ENCODE results near the gene MOB3B.

MOB3B gene

GRCh38 chr9:27384262-27385014 lies 145.2 kb downstream of the MOB3B start:
- no peak for DNase-seq

GRCh38 chr9:27383524-27383923 lies 146.1 kb downstream of the MOB3B start:
- no peak for DNase-seq

GRCh38 chr9:27382975-27383374 lies 146.6 kb downstream of the MOB3B start:
- DNase-seq, result no peak

- no peak for DNase-seq
Observed at GRCh38 chr9:27382308-27382707, 147.3 kb downstream of the MOB3B start.

- no peak for DNase-seq
Observed at GRCh38 chr9:27379311-27380251, 150.0 kb downstream of the MOB3B start.

DNA sequence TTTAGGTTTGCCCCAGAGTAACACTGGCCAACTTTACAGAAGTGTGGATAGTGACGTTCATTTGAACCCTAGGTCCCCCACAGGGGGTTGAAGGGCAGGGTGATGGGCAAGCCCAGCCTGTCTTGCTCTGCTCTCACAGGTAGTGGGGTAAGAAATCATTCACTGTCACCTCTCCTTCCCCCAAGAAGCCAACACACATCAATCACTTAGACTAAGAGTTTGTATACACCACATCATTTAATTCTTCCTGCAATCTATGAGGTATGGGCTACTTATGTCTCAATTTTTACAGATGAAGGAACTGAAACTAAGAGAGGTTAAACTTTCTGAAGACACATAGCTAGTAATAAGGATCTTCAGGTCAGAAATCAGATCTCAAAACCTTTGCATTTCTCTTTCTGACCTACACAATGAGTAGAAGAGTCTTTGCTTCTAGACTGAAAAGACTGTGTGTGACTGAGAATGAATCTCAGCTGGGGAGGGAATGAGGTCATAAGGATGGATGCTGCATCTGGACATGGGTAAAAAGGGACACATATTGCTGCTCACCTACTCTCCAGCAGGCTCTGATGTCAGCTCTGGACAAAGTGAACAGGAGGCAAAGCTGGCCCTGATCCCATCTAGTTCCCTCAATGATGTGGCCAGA lies 151.7 kb downstream of the MOB3B start:
- DNase-seq, result no peak

DNA sequence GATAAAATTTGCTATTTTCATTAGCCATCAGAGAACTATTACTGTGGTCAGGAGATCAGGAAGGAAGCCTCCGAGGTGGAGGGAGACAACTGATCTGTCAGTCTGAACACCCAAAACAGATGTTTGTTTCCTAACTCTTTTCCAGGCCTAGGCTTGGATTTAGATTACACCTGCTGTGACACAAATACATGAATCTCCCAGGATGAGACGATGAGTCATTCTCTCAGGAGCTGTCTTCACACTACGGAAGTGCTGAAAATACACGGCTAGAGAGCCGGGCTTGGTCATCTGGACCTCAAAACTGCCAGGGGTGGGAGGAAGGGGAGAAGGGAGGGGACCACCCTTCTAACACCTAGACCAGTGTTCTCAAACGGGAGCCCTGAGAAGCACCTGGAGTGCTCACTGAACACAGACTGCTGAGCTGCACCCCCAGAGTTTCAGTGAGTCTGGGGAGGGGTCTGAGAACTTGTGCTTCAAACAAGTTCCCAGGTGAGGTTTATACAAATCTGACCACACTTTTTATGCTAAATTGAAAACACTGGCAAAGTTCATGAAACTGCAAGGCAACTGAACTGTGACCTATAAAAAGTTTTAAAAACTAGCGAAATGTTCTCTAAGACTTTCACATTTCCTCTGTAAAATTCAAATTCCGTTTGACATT lies 152.3 kb downstream of the MOB3B start:
- DNase-seq, result no peak

DNA sequence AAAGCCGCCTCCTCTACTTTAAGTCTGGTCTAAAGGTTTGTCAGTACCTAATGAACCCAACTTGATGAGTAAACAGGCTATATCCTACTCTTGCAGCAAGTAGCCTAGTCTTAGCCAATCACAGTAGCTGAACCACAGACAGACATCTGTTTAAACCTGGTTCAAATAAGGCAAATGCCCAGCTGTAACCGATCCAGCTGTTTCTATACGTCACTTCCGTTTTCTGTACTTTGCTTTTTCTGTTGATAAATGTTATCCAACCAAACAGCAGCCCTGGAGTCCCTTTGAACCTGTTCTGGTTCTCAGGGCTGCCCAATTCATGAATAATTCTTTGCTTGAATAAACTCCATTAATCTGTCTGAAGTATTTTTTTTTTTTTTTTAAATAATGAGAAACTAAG lies 155.8 kb downstream of the MOB3B start:
- DNase-seq, result no peak

DNA sequence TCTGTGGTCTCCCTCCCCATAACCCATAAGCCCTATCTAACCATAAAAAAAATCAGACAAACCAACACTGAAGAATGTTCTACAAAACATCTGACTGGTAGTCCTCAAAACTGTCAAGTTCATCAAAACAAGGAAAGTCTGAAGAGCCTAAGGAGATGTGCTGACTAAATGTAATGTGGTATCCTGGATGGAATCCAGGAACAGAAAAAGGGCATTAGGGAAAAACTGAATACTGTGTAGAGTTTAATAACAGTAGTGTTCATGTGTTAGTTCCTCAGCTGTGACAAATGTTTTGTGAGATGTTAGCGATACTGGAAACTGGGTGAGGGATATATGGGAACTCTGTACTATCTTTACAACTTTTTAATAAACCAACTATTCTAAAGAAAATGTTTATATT lies 157.0 kb downstream of the MOB3B start:
- no peak for DNase-seq

GRCh38 chr9:27371382-27371781 lies 158.2 kb downstream of the MOB3B start:
- DNase-seq, result no peak

DNA sequence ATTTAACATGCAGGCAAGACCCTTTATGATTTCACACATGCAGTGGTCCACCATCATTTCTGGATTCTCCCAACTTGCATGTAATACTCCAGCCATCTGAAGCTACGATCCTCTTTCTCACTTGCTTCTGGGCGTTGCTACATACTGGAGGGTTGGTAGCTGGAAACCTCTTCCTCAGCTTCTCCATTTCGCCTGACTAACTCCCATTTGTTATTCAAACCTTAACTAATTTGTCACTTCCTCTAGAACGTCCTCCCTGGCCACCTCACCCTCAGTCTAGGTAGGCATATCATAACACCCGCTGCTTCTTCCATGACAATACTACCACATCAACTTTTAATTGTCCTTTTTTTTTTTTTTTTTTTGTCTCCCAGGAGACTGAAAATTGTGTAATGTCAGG lies 160.0 kb downstream of the MOB3B start:
- DNase-seq, result no peak

DNA sequence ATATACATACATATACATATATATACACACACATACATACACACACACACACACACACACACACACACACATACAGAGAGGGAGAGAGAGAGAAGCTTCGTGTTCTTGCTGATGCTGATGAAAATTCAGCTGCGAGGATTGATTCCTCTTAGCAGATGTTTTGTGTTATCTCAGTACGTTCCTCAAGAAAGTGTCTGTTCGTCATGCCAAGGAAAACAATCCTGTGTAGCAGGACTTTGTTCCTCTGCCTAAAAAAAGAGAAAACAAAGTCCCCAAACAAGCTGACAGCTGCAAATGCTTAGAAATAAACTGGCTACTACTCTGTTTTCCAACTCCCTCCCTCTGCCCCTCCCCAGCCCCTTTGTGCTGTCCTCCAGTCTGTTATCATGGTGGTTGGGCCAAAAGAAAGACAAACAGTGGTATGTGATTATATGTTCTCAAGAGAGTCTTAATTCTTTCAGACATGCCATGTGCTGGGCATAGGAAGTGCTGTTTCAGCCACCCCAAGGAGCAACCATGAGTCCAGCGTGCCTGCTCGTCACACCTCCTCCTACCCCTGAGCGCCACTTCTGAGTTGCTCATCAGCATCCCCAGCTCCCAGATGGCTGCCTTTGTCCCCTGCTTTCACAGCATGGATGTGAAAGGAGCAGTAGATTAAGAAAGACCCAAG lies 161.2 kb downstream of the MOB3B start:
- DNase-seq, result no peak

- DNase-seq, result no peak
Observed at GRCh38 chr9:27367921-27368315, 161.7 kb downstream of the MOB3B start.

DNA sequence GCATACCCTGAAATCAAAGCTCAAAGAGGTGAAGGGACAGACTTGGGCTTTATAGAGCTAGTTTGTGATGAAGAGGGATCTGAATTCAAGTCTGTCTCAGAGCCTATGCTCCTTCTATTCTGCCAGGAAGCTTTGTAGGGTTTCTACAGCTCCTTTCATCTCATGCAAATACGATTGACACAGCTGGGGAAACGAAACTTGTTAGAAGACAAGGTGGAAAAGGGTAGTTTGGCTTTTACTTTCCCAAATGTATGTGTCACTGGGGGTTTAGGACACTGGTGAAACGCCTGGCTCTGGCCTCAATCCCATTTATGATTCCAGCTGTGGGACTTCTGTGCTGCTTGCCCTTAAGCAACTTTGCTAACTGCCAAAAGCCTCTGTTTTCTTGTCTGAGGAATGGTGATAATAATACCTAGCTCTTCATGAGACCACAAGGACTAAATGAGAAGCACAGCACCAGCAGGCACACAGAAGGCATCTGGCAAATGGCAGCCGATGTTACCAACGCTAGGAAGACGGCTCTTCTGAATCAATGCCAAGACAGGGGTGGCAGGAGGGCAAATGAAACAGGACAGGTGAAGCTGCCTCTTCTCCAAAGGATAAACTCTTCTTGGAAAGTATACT lies 162.3 kb downstream of the MOB3B start:
- no peak for DNase-seq

- no peak for DNase-seq
Observed at GRCh38 chr9:27365707-27366376, 163.8 kb downstream of the MOB3B start.

GRCh38 chr9:27362447-27363210 lies 167.0 kb downstream of the MOB3B start:
- no peak for DNase-seq

DNA sequence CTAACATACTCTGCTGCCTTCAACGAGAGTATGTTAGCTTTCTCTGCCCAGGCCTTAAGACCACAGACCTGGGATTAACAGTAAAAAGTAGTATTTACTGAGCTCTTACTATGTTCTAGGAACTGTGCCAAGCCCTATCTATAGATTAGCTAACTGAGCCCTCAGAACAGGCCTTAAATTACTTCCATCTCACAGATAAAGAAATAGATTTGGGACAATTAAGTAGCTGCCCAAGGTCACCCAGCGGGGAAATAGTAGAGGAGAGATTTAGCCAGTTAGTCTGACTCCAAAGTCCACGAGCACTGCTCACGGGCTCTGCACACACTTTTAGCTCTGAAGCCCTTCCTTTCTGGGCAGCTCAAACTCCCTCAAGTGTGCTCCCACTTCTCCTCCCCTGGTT lies 168.1 kb downstream of the MOB3B start:
- no peak for DNase-seq

DNA sequence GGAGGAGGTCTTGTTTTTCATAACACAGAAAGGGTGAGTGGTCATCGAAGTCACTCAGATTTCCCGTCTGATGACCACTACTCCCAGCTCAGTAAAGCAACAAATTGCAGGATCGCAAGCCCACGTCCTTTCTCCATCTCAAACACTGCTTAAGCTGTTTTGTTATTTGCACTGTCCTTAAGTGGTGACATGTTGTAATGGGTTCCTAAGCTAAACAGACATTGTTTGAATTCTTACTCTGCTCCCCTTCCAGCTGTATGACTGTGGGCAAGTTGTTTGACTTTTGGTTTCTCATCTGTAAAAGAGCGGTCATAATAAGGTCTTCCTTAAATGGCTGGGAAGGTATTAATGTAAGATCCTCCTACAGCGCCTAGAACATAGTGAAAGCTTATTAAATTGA lies 169.9 kb downstream of the MOB3B start:
- no peak for DNase-seq

- DNase-seq, result no peak
Observed at GRCh38 chr9:27358007-27358406, 171.6 kb downstream of the MOB3B start.

GRCh38 chr9:27356446-27356845 lies 173.2 kb downstream of the MOB3B start:
- no peak for DNase-seq

DNA sequence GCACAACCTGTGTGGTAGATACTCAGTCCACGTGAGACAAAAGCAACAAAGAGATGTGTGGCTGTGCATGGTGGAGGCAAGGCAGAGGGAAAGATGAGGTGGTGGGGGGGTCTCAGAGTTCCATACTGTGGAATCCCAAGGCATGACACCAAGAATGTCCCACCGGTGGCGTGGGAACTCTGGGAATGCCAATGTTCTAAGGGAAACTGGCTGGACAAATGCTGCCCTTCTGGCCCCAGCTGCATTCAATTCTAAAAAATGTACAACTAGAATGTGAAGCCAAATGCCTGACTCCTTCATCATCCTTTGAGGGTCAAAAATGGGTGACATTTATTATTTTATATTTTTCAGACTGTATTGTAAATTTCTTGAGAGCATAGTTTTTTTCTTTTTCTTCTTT lies 174.4 kb downstream of the MOB3B start:
- no peak for DNase-seq

Data from activated CD4-positive, alpha-beta T cell treated with anti-CD3 and anti-CD28 coated beads for 1 hour (primary cell).